Osteocyte (in vitro differentiated cells): ENCODE measurements around the gene DOCK1. TPM values are rescaled to one million over a fixed set of nuclear protein-coding genes. Genes with fewer than 3 reads are reported as not detected.

Experiments
- DNase-seq: peaks from one replicate; pipeline ENCODE4 v3.0.0; 2021; ENCODE audit warnings: mixed read lengths; ENCODE audit not compliant: unreplicated experiment; ENCODE audit errors: extremely low spot score
- H3K27ac Mint-ChIP-seq: one replicate; pipeline ENCODE4 v1.8.0; 2021; ENCODE audit warnings: mild to moderate bottlenecking, mixed read lengths; ENCODE audit not compliant: unreplicated experiment
- H3K27me3 Mint-ChIP-seq: one replicate; pipeline ENCODE4 v1.8.0; 2021; ENCODE audit warnings: mixed read lengths; ENCODE audit not compliant: unreplicated experiment
- H3K36me3 Mint-ChIP-seq: one replicate; pipeline ENCODE4 v1.8.0; 2021; ENCODE audit warnings: mixed read lengths; ENCODE audit not compliant: unreplicated experiment
- H3K4me1 Mint-ChIP-seq: one replicate; pipeline ENCODE4 v1.8.0; 2021; ENCODE audit warnings: mixed read lengths; ENCODE audit not compliant: unreplicated experiment
- H3K4me3 Mint-ChIP-seq: one replicate; pipeline ENCODE4 v1.8.0; 2021; ENCODE audit warnings: mild to moderate bottlenecking, moderate library complexity, mixed read lengths; ENCODE audit not compliant: unreplicated experiment
- H3K9me3 Mint-ChIP-seq: one replicate; pipeline ENCODE4 v1.8.0; 2021; ENCODE audit warnings: mixed read lengths; ENCODE audit not compliant: unreplicated experiment
- CTCF ChIP-seq: fragments of 200-600 bp; sonication (generic); IDR thresholded peaks from 2 replicates; pipeline ENCODE4 v1.5.0; 2021; ENCODE audit warnings: antibody characterized with exemption, mild to moderate bottlenecking, moderate library complexity
- total RNA-seq: library from RNA; stranded (reverse); gene quantifications from 2 replicates; pipeline ENCODE4 v1.2.1, GENCODE V29; 2021

The DOCK1 gene
- total RNA-seq, 1 donor from 2014 or later = 66.3 TPM

- no peak for TF ChIP-seq CTCF
Measured at GRCh38 chr10:126966938-126967337, 61.7 kb downstream of the DOCK1 start.

GRCh38 chr10:126969310-126969709 lies 64.1 kb downstream of the DOCK1 start:
- no peak for DNase-seq
- H3K27me3 Mint-ChIP-seq = no peaks in the 10 kb centered on the region

More at GRCh38 chr10:126966938-126967337, 61.7 kb downstream of the DOCK1 start:
- H3K9me3 Mint-ChIP-seq = no peaks in the 10 kb centered on the region
- no peak overlapping the region for H3K27ac Mint-ChIP-seq
- peaks cover 12% of the 10 kb centered on the region for H3K4me1 Mint-ChIP-seq
- no peaks in the 10 kb centered on the region for H3K27me3 Mint-ChIP-seq
- no peaks in the 10 kb centered on the region for H3K36me3 Mint-ChIP-seq
- no peak for DNase-seq
- H3K4me3 Mint-ChIP-seq = no peak overlapping the region

GRCh38 chr10:126972635-126973414 lies 67.6 kb downstream of the DOCK1 start:
- Mint-ChIP-seq H3K4me1 (peaks cover 24% of the 10 kb centered on the region), H3K4me3 (peak overlapping the region; percentile 61), H3K9me3 (no peaks in the 10 kb centered on the region), H3K36me3 (peaks cover 10% of the 10 kb centered on the region), H3K27me3 (no peaks in the 10 kb centered on the region), H3K27ac (peak overlapping the region; percentile 81)
- no peak for TF ChIP-seq CTCF
- no peak for DNase-seq

More at GRCh38 chr10:126969310-126969709, 64.1 kb downstream of the DOCK1 start:
- H3K4me1 Mint-ChIP-seq = peaks cover 28% of the 10 kb centered on the region
- TF ChIP-seq CTCF = no peak
- H3K4me3 Mint-ChIP-seq = no peak overlapping the region
- peaks cover 3% of the 10 kb centered on the region for H3K36me3 Mint-ChIP-seq
- no peaks in the 10 kb centered on the region for H3K9me3 Mint-ChIP-seq
- no peak overlapping the region for H3K27ac Mint-ChIP-seq

GRCh38 chr10:126975221-126975620 lies 70.0 kb downstream of the DOCK1 start:
- Mint-ChIP-seq H3K36me3 (peaks cover 19% of the 10 kb centered on the region), H3K27me3 (no peaks in the 10 kb centered on the region), H3K4me3 (no peak overlapping the region), H3K9me3 (no peaks in the 10 kb centered on the region), H3K4me1 (peaks cover 26% of the 10 kb centered on the region), H3K27ac (no peak overlapping the region)
- no peak for DNase-seq
- no peak for TF ChIP-seq CTCF

- no peaks in the 10 kb centered on the region for H3K9me3 Mint-ChIP-seq
- DNase-seq = no peak
- no peak for TF ChIP-seq CTCF
- no peak overlapping the region for H3K4me3 Mint-ChIP-seq
- no peak overlapping the region for H3K27ac Mint-ChIP-seq
- peaks cover 23% of the 10 kb centered on the region for H3K4me1 Mint-ChIP-seq
- no peaks in the 10 kb centered on the region for H3K27me3 Mint-ChIP-seq
- peaks cover 26% of the 10 kb centered on the region for H3K36me3 Mint-ChIP-seq
Measured at GRCh38 chr10:126977216-126977615, 72.0 kb downstream of the DOCK1 start.
